Activated gamma-delta T cell treated with anti-CD3 and anti-CD28 coated beads, Interleukin-2, amount 50 U/mL, for 16 hours (primary cell): ENCODE measurements around the gene AKAP6.

Source experiments
- DNase-seq: peaks from one replicate; pipeline ENCODE4 v3.0.0-alpha.2; 2020; ENCODE audit warnings: low read depth

AKAP6 gene

DNA sequence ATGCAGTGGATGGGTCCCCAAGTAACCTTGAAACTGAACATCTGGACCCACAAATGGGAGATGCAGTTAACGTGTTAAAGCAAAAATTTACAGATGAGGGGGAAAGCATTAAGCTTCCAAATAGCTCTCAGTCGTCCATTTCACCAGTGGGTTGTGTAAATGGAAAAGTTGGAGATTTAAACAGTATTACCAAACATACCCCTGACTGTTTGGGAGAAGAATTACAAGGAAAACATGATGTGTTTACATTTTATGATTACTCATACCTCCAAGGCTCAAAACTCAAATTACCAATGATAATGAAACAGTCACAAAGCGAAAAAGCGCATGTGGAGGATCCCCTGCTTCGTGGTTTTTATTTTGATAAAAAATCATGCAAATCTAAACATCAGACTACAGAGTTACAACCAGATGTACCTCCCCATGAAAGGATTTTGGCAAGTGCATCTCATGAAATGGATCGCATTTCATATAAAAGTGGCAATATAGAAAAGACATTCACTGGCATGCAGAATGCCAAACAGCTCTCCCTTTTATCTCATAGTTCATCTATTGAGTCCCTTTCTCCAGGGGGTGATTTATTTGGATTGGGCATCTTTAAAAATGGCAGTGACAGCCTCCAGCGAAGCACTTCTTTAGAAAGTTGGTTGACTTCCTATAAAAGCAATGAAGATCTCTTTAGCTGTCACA, 493.0 kb downstream of the AKAP6 start:
- DNase-seq = no peak

DNA sequence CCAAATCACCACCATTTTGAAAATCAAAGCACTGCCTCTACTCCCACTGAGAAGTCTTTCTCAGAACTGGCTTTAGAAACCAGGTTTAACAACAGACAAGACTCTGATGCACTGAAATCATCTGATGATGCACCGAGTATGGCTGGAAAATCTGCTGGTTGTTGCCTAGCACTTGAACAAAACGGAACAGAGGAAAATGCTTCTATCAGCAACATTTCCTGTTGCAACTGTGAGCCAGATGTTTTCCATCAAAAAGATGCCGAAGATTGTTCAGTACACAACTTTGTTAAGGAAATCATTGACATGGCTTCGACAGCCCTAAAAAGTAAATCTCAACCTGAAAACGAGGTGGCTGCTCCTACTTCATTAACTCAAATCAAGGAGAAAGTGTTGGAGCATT, 494.6 kb downstream of the AKAP6 start:
- DNase-seq = no peak

DNA sequence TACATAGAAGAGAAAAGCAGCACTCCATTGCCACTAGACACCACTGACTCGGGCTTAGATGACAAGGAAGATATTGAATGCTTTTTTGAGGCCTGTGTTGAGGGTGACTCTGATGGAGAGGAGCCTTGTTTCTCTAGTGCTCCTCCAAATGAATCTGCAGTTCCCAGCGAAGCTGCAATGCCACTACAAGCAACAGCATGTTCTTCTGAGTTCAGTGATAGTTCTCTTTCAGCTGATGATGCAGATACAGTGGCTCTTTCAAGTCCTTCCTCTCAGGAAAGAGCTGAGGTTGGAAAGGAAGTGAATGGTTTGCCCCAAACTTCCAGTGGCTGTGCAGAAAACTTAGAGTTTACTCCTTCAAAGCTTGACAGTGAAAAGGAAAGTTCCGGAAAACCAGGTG, 495.1 kb downstream of the AKAP6 start:
- no peak for DNase-seq

DNA sequence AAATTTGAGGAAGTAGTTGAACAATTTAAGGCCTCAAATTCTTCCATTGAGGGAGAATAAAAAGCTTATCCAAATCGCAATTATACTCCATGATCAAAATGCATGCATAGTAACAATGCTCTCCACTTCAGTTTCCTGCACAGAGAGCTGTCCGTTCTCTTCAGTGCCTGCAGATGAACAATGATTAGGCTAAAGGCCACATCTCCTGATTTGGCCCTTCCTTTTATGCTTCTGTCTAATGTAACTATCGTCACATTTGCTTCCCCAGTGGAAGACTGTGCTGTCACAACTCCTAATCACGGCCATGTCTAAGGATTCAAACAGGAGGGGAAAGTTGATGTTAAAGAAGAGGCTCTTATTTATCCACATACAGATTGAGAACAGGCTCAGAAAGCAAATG, 496.0 kb downstream of the AKAP6 start:
- DNase-seq = no peak

DNA sequence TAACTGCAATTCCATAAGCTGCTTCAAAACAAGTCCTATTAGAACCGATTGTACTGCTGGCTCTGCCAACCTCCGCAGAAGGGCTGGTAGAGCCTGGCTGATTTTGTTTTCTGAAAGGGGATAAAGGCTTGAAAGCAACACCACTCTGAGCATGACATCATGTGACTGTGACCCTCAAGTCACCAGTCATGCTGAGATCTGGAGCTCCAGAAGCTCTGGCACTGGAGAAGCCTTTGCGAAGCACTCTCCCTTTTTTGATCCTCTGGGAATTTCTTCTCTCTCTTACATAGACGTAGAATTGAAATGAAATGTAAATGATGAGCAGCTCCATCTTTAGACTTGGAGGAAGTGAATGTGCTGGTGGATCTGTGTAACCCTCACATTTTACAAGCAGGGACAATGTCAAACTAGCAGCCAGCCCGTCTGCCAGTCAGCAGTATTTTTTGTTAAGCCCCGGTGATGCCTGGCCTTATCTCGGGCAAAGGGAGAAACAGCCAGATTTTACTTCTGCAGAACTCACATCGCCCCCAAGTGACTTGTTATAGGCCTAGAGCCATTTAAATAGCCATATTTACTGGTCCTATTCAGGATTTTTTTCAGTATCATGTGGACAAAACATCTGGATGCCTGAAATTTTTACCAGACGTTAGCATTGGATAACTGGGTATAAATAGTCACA, 497.4 kb downstream of the AKAP6 start:
- DNase-seq = no peak

DNA sequence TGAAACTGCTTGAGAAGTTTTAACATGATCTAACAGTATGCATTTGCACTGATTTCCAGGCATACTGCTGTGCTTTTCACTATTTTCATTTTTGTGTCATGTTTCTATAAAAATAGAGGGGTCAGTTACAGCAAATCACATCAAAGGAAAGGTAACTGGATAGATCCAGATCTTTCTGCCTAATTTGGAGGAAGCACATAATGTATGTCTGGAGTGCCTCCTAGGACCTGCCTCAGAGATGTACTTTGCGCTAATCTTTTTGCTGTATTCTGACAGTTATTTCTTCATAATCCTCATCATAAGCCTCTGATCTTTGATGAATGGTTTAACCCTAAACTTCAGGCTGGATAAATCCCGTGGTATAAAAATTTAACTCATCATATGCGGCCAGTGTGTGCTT, 498.4 kb downstream of the AKAP6 start:
- DNase-seq = no peak

DNA sequence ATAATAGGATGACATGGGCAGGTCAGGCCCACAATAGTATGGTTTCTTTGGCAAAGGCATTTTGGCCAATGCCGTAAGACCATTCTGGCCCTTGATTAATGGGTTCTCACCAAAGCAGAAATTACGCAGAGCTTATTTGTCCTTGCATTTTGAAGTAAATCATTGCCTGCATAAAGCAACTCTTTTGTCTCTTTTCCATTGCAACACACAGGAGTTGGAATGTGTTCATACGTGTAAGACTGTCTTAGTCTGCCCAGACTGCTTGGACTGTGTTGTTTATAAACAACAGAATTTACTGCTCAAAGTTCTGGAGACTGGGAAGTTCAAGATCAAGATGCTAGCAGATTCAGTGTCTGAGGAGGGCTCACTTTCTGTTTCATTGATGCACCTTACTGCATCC, 506.8 kb downstream of the AKAP6 start:
- DNase-seq = no peak

DNA sequence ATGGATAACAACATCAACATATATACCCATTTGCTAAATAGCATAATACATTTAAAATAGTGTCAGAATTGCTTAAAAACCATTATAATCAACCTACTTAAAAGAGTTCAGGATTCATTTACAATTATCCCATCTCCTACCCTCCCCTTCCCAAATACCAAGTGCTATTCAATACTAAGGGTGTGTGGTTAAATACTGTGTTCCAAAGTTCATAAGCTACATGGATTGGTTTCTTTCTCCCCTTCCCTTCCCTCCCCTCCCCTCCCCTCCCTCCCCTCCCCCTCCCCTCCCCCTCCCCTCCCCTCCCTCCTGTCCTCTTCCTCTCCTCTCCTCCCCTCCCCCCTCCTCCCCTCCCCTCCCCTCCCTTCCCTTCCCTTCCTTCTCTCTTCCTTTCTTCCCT, 512.6 kb downstream of the AKAP6 start:
- DNase-seq = no peak

DNA sequence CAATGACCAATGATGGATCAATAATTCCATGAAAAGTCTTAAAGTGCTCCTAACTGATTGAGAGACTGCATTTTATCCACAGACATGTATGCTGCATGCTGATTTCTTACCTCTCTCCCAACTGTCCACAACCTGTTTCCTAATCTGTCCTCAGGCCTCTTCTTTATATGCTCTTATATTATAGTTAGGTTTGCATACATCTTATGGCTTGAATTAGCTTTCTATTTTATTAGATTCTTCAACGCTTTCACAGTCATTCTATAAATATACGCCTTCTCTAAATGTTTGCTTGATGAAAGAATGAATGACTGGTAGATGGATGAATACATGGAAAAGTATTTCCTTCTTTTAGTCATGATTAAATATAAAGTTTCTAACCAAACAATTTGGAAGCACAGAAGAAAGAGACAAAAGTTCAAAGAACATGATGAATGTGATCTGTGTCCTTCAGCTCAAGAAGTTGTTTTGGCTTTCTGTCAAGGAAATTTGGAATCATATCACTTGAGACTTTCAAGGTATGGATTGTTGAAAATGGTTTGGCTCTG, 517.8 kb downstream of the AKAP6 start:
- DNase-seq = no peak

DNA sequence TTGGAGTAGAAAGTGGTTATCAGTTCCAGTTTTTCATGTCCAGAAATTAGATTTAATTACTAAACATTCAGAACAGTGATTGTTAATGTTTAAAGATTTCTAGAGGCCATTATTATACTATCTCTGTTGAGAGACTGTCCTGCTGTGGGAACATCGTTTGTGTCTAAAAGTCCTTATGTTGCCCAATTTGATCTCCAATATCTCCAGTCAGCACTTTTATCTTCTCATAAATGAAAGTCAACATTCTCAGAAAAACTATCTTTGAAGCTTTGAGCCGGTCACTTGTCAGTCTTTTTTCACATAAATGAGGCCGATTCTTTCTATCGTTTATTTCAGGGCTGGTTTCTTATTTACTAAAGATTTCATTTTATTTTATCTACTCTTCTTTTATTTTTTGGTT, 518.8 kb downstream of the AKAP6 start:
- DNase-seq = no peak

DNA sequence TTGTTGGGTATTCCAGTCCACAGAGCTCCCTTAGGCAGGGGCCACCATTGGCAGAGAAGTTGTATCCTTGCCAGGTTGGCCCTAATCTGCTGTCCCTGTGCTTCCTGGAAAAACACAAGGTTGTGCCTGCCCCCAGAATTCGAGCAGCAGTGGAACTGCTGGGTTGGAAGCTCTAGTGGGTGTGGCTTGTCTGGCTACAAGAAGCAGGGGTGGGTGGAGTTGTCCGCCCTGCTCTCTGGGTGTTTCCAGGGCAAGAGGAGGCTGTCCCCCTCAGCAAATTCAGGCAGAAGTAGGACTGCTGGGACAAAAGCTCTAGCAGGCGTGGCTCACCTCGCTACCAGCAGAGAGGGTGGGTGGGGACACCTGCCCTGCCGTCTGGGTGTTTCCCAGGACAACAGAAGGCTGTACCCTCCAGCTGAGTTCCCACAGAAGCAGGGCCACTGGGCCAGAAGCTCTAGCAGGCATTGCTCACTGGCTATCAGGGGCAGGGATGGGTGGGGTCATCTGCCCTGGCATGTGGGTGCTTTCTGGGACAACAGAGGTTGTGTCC, 536.8 kb downstream of the AKAP6 start:
- DNase-seq = no peak

DNA sequence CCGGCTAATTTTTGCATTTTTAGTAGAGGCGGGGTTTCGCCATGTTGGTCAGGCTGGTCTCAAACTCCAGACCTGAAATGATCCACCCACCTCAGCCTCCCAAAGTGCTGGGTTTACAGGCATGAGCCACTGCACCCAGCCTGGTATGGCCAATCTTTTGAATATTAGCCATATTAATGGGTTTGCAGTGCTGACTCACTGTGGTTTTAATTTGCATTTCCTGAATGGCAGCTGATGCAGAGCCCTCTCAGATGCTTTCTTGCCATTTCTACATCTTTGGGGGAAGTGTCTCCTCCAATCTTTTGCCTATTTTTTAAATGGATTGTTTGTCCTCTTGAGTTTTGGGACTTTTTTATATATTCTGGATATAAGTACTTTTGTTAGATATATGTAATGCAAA, 554.1 kb downstream of the AKAP6 start:
- DNase-seq = no peak
